ENCODE data around the gene C1orf167.
A peak's percentile ranks its signal among the peaks of the same experiment; 100 is the strongest.

The C1orf167 gene

GRCh38 chr1:11765661-11766428 is 3.9 kb downstream of the C1orf167 start:
- DNase-seq, result no peak

DNA sequence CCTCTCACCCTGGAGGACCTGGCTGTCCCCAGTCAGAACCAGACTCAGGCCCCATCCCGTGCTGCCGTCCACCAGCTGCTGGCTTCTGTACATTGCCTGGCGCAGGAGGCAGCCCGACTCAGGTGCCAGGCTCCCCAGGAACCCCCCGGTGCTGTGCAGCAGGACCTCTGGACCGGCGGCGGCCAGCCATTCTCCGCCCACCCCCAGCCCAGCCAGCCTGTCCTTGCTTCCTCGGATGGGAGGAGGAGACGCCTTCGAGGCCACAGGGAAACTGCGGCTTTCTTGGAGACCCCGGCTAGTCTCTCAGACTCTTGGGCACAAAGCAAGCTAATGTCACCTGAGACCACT is 4.4 kb downstream of the C1orf167 start:
- DNase-seq, result no peak

DNA sequence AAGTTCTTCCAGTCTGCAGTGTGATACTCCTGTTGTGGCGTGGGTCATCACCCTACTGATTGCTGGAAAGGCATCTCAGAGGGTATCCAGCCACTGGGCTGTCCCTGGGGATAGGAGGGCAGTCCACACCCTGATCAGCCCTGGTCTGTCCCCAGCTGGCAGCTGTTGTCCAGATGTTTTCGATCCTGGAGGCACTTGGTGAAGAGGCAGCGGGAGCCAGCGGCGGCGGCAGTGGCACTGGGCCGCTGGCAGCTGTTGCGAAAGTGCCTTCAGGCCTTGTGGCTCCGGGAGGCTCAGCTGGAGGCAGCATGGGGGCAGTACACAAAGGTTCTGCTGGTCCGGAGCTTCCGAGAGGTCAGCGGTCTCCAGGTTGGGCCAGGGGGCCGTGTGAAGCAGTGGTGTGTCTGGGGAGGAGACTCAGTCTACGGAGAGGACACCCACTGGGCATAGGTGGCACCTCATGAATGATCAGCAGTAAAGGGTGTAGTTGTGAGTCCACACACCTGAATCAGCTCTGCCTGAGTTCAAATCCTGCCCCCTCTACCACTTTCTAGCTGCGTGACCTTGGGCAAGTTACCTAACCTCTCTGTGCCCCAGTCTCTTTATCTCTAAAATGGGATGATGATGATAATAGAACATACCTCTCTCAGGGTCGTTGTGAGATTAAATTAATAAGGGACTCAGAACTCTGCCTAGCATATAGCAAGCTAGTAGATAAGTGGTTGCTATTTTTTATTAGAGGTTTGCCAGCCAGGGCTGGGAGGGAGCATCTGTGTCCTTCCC is 6.1 kb downstream of the C1orf167 start:
- no peak for DNase-seq

DNA sequence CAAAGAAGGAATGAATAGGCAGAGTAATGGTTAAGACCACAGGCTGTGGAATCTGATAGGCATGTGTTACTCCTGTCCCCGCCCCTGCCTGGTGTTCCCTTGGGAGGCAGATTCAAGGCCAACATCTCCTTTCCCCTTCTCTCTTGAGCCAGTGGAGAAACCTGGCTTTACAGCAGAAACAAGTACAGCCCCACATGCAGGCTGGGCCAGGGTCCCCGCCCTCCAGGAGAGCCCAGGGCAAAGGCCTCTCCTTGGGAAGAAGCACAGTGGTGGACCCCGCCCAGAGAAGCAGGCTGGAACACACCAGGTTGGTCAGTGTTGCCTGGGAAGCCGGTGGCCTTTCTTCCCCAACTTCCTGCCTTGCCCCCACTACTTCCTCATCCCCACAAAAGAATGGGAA is 6.8 kb downstream of the C1orf167 start:
- no peak for DNase-seq

DNA sequence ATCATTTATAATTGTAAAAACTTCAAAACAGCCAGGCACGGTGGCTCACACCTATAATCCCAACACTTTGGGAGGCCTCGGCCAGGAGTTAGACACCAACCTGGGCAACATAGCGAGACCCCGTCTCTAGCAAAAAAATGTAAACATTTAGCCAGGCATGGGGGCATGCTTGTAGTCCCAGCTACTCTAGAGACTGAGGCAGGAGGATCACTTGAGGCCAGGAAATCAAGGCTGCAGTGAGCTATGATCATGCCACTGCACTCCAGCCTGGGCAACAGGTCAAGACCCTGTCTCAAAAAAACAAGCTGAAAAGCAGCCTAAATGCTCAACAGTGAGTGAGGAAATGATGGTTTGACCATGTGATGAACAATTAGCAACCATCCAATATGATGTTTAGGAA is 7.3 kb downstream of the C1orf167 start:
- no peak for DNase-seq

GRCh38 chr1:11770011-11770410 is 8.0 kb downstream of the C1orf167 start:
- no peak for DNase-seq

DNA sequence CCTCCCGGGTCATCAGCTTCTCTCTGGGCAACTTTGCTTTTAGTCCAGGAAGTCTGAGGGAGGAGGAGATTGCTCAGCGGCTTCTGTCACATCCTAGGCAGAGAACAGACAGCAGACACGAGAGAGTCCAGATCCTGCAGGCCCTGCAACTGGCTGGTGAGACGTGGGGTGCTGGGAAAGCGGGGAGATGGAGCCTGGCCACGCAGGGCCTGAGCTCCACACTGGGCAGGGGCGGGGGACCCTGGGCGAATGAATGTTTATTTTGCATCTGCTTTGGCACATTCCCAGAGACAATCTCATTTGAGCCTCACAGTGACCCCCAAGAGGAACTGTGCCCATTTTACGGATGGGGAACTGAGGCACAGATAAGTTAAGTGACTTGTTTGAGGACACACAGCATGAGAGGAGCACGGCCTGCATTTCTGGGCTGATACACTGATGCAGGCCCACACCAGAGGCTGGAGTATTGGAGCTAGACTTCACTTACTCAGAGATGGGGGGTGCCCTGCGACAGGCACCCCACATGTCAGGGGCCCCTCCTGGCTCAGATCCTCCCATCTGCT is 9.6 kb downstream of the C1orf167 start:
- DNase-seq, result no peak

- DNase-seq, result no peak
Measured at GRCh38 chr1:11772458-11772857, 10.5 kb downstream of the C1orf167 start.

GRCh38 chr1:11774753-11775152 is 12.8 kb downstream of the C1orf167 start:
- no peak for DNase-seq

DNA sequence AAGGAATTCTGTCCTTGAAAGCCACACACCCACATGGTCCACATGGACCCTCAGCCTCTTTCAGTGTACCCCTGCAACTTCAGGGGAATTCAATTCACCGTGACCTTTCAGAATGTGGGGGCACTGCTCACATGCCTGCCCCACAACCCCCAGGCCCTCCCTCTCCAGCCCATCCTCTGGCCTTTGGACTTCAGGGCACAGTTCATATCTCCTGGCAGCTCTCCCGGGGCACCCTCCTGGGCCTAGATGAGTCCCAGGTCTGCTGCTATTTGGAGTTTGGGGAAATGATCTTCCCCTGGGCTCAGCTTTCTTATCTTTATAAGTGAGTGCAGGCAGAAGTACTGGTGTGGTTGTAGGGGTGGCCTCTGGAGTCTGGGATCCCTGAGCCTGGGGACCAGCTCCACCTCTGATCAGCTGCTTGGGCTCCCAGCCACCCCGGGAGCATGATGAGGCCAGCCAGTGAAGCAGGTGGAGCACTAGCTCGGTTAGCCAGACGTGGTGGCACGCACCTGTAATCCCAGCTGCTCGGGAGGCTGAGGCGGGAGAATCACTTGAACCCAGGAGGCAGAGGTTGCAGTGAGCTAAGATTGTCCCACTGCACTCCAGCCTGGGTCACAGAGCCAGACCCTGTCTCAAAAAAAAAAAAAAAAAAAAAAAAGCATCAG is 15.8 kb downstream of the C1orf167 start:
- DNase-seq, result no peak

GRCh38 chr1:11778336-11778735 is 16.3 kb downstream of the C1orf167 start:
- no peak for DNase-seq

GRCh38 chr1:11778844-11779623 is 17.0 kb downstream of the C1orf167 start:
- DNase-seq, result no peak

DNA sequence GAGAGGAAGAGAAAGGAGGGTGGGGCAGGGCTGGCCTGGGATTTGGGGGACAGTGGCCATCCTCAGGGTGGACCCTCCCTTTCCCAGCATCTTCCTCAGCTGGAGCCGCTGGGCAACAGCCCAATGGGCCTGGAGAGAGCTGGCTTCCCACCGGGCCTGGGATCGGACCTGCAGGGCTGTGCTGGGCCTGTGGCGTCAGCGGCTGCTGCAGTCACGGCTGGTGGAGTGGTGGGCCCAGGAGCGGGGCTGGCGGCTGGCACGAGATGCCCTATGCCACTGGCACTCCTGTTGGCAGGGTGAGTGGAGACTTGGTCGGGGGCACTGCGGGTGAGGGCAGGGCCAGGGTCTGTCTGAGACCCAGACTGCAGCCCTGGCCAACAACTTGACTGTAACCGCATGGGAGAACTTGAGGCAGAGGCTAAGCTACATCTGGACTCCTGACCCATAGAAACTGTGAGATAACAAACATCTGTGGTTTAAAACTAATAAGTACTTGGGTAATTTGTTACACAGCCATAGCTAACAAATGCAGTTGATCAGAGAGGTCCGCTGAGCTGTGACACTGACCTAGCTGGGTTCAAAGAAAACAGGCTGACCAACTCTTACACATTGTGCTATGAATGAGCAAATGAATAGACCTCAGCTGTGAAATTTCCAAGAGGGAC is 17.9 kb downstream of the C1orf167 start:
- no peak for DNase-seq

DNA sequence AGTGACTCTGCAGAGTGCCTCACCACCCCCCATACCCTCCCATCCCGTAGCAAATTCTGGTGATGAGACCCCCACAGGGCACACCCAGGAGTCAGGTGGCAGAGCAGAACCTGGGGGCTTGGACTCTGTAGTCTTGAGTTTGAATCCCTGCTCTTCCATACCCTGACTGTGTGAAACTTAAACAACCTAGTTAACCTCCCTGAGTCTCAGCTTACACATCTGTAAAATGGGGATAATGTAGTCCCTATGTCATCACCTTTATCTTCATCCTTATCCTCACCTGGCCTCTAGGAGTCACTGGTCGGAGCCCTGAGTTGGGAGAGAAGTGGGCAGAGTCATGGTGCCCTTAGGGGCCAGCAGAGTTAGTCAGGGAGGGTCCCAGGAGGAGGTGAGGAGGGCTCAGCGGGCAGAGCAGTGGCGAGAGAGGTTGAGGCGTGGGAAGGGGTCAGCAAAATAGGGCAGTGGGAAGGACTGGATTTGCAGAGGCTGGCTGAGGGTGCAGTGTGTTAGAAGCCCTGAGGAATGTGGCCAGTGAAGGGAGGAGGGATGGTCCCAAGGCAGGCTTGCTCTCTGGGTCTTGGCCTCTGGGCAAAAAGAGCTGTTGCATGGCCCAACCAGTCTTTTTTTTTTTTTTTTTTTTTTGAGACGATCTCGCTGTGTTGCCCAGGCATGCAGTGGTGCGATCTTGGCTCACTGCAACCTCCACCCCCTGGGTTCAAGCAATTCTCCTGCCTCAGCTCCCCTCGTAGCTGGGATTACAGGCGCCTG is 18.6 kb downstream of the C1orf167 start:
- no peak for DNase-seq

DNA sequence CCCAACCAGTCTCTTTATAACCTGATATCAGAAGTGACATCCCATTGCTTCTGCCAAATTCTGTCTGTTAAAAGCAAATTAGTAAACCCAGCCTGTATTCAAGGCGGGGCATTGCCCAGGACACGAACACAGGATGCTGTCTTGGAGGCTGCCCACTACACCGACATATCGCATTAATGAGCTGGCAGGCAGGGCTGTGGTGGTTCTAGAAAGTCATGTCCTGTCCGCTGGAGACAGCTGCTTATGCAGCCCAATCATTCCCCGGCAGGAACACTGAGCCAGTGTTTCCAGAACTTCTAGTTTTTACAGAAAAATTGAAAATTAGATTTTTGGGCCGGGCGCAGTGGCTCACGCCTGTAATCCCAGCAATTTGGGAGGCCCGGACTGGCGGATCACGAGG is 19.3 kb downstream of the C1orf167 start:
- DNase-seq, result no peak

DNA sequence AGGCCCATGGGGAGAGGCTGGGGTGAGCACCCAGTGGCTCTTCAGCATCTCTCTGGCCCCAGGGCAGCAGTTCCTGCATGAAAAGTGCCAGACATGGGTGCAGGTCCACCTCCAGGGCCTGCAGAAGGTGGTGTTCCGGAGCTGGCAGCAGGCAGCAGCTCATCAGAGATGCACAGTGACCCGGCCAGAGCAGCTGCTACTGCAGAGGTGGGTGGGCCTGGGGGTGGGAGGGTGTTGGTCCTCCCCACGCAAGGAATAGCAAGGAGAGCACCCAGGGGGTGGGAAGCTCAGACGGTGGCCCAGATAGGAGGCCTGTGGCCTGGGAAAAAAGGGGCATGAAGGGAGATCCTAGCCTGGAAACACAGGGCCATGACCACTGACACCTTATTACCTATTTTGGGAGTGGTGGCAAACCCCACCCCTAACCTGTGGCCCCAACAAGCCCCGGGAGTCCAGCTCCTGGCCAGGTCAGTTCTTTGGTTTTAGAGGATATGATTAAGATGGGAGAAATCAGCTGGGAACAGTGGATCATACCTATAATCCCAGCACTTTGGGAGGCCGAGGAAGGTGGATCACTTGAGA is 20.2 kb downstream of the C1orf167 start:
- DNase-seq, result no peak

DNA sequence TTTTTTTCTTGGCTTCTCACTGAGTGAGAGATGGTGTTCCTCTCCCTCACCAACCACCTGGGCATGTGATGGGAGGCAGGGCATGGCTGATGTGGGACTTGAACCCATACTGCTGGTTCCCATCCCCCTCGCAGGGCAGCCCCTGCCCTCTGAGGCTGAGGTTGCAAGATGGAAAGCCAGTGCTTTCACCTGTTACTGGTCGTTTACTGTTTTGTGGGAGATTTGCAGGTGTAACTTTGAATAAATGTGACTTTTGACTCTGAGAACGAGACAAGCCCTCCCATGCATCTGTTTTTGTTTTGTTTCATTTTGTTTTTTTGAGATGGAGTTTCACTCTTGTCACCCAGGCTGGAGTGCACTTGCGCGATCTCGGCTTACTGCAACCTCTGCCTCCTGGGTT is 21.6 kb downstream of the C1orf167 start:
- DNase-seq, result no peak

DNA sequence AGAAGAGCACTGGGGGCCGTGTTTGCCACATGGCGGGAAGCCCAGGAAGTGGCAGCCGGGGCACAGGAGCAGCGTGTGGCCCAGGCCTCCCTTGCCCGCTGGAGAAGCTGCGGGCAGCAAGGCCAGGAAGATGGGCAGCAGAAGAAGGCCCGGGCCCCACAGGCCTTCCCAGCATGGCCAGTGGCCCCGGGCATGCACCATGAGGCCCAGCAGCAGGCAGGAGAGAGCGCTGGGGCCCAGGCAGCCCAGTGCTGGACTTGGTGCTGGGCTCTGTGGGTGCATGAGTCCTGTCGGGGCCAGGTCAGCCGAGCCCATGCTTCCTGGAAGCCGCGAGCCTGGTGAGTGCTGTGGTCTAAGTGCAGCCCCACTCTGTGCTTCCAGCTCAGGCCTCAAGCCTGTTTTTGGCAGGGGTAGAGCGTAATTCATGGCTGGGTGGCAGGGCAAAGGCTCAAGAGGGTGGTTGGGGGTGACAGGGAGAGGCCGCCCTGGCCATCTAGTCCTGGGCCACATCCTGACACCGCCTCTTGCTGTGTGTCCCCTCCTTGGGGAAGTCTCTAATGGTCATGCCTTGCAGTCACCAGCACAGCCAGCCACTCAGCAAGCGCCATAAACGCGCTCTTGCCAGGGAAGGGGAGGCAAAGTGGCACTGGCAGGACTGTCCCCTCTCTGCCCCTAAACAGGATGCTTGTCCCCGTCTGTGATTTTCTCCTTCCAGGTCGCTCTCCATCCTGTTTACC is 22.4 kb downstream of the C1orf167 start:
- DNase-seq, result no peak

- peak; percentile 55 for DNase-seq
Measured at GRCh38 chr1:11784993-11785769, 23.2 kb downstream of the C1orf167 start.

GRCh38 chr1:11786168-11786567 is 24.2 kb downstream of the C1orf167 start:
- no peak for DNase-seq
